ENCODE measurements around the gene ASMT.

- no peak for TF ChIP-seq CTCF (IDR thresholded peaks at IDR 0.05)
- TF ChIP-seq POLR2A (IDR thresholded peaks at IDR 0.05) = no peak
- TF ChIP-seq EP300 (IDR thresholded peaks at IDR 0.05) = no peak
- no peak for TF ChIP-seq POLR2AphosphoS5 (IDR thresholded peaks at IDR 0.05)
These were observed 22.9 kb upstream of the ASMT start for GRCh38 chrX:1591863-1592469.
